Prostate gland (tissue), 2 donors: ENCODE results near the gene HDAC1.

ENCODE experiments used
- CTCF ChIP-seq, 4 experiments: fragments of 200-600 bp in 2 of 4; fragments of 450-650 bp in 2 of 4; sonication (generic) in 2 of 4; IDR thresholded peaks; 1 replicate in 3 of 4; 2 replicates in 1 of 4; pipeline ENCODE4 v1.5.1; 2016 to 2019; ENCODE audit warnings: antibody characterized with exemption in 4 of 4, mild to moderate bottlenecking in 2 of 4, moderate library complexity in 2 of 4
- POLR2A ChIP-seq: fragments of 450-650 bp; IDR thresholded peaks from one replicate; pipeline ENCODE4 v1.6.1; 2016; ENCODE audit warnings: antibody characterized with exemption, mild to moderate bottlenecking

GRCh38 chr1:32350785-32351398 lies 59.0 kb downstream of the HDAC1 start:
- TF ChIP-seq POLR2A (no peak), CTCF (IDR thresholded peaks at IDR 0.05) (peak; percentile 66 to 94 (median 74))
